ENCODE data around the gene MXD4.

MXD4 gene

DNA sequence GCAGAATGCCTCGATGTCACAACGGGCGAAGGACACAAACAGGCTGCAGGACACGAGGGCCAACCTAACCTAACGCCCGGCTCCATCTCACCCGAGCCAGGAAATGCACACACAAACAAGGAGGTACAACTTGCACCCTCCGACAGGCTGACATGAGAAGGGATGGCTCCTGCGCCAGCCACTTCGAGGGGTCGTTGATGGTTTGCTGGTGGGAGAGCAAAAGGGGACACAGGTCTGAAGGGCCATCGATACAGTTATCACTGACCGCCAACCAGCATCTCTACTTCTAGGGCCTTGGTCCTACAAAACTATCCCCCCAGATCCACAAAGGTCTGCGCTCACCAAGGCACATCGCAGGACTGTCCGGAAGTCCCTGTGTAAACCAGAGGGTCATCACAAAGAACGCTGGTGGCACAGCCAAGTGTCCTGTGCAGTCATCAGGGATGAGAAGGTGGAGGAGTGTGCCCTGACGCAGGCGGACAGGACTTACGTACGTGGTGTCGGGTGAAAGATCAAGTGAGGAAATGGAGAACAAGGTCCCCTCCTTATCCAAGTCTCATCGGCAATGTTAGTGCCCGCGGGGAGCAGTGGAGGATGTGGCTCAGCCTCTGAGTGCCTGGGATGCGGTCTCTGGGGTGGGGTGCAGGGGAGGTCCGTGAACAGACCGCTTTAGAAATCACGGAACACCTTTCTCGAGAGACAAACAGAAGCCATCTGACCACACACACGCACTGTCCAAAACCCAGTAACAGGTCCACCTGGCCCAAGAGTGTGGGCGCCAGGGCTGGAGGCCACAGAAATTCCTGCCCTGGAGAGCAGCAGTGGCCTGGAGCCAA lies 7.0 kb downstream of the MXD4 start:
- TF ChIP-seq POLR2AphosphoS5 (IDR thresholded peaks at IDR 0.05; ENCODE audit: low read depth, low read length) (no peak), TAF1 (IDR thresholded peaks at IDR 0.05; ENCODE audit: low read depth, low read length) (no peak), POU2F2 (IDR thresholded peaks at IDR 0.05; ENCODE audit: low read depth, low read length) (no peak), POLR2A (IDR thresholded peaks at IDR 0.05; ENCODE audit: low read depth, low read length) (no peak), PAX5 (IDR thresholded peaks at IDR 0.05; ENCODE audit: insufficient read depth, low read length, severe bottlenecking) (no peak), SPI1 (IDR thresholded peaks at IDR 0.05; ENCODE audit: low read depth, low read length) (no peak)
- DNase-seq (ENCODE audit: insufficient read length, low spot score), result no peak
- FAIRE-seq, result no peak

GRCh38 chr4:2253160-2254084 lies 8.5 kb downstream of the MXD4 start:
- FAIRE-seq, result no peak
- peak; percentile 14 for DNase-seq (ENCODE audit: insufficient read length, low spot score)
- TF ChIP-seq POLR2A (IDR thresholded peaks at IDR 0.05; ENCODE audit: low read depth, low read length) (no peak; the same call in 1 of the 2 replicates), POU2F2 (IDR thresholded peaks at IDR 0.05; ENCODE audit: low read depth, low read length) (no peak), TAF1 (IDR thresholded peaks at IDR 0.05; ENCODE audit: low read depth, low read length) (no peak), SPI1 (IDR thresholded peaks at IDR 0.05; ENCODE audit: low read depth, low read length) (no peak), PAX5 (IDR thresholded peaks at IDR 0.05; ENCODE audit: insufficient read depth, low read length, severe bottlenecking) (no peak), POLR2AphosphoS5 (IDR thresholded peaks at IDR 0.05; ENCODE audit: low read depth, low read length) (no peak)

DNA sequence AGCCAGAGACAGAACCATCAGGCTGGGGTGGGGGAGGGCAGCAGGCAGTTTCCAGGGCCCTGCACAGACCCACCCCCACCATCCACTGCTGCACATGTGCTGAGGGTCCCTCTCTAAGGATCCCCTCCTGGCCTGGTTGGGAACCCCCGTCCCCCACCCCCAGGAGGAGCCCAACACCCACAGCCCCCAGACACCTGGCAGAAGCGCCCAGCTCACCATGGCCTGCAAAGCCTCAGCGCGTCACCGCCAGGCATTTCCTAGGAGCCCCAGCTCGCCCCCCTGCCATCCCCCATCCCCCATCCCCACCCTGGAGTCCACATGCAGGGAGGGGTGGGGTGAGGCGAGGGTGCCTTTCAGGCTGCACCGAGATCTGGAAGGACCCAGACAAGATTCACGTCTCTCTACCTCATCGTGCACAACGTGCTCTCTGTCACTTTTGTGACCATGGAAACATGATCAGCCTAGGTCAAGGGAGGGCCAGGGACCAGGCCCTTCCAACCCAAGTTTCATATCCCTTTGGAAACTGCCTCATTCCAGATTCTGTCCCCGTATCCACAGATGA lies 9.3 kb downstream of the MXD4 start:
- no peak for FAIRE-seq

DNA sequence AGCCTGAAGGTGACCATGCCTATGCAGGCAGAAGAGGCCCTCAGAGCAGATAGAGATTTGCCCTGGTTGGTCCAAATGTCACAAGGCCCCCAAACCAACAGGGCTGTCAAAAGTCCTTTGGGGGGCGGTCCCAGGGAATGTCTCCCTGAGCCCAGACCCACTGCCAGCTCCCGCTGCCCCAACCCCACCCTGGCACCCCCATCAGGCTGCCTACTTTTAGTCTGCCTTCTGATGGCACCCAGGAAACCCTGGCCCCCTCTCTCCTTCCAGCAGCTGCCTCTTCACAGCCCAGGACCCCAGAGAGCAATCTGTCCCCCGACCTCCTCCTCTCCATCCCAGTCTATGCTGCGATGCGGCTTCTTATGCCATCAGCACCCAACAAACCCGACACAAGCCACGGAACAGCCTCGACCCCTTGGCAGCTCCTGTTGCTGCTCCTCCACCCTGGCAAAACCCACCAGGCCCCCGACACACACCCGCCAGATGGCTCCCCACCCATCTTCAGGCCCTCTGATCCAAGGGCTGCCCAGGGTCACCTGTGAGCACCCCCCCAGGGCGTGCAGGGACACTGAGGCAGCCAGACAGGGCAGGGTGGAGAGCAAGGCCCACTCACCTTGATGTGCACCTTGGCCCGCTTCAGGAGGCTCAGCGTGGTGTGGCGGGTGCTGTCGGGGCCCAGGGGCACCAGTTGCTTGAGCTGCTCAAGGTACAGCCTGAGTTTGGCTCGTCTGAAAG lies 9.9 kb downstream of the MXD4 start:
- TF ChIP-seq POLR2AphosphoS5 (IDR thresholded peaks at IDR 0.05; ENCODE audit: low read depth, low read length), result peak; percentile 2; the same call in 1 of the 2 replicates
- TF ChIP-seq PAX5 (IDR thresholded peaks at IDR 0.05; ENCODE audit: insufficient read depth, low read length, severe bottlenecking), result no peak
- FAIRE-seq (no peak), DNase-seq (ENCODE audit: insufficient read length, low spot score) (peak; percentile 13)

More for the DNA sequence above, 9.3 kb downstream of the MXD4 start:
- TF ChIP-seq SPI1 (IDR thresholded peaks at IDR 0.05; ENCODE audit: low read depth, low read length), result no peak
- no peak for TF ChIP-seq PAX5 (IDR thresholded peaks at IDR 0.05; ENCODE audit: insufficient read depth, low read length, severe bottlenecking)
- no peak for TF ChIP-seq POU2F2 (IDR thresholded peaks at IDR 0.05; ENCODE audit: low read depth, low read length)
- TF ChIP-seq TAF1 (IDR thresholded peaks at IDR 0.05; ENCODE audit: low read depth, low read length), result no peak
- TF ChIP-seq POLR2A (IDR thresholded peaks at IDR 0.05; ENCODE audit: low read depth, low read length), result no peak
- no peak for TF ChIP-seq POLR2AphosphoS5 (IDR thresholded peaks at IDR 0.05; ENCODE audit: low read depth, low read length)
- peak; percentile 11 for DNase-seq (ENCODE audit: insufficient read length, low spot score)

- no peak for FAIRE-seq
- peak; percentile 16 for DNase-seq (ENCODE audit: insufficient read length, low spot score)
- TF ChIP-seq POLR2AphosphoS5 (IDR thresholded peaks at IDR 0.05; ENCODE audit: low read depth, low read length), result no peak
- TF ChIP-seq TAF1 (IDR thresholded peaks at IDR 0.05; ENCODE audit: low read depth, low read length), result no peak
- no peak for TF ChIP-seq POLR2A (IDR thresholded peaks at IDR 0.05; ENCODE audit: low read depth, low read length)
- TF ChIP-seq SPI1 (IDR thresholded peaks at IDR 0.05; ENCODE audit: low read depth, low read length), result no peak
- TF ChIP-seq PAX5 (IDR thresholded peaks at IDR 0.05; ENCODE audit: insufficient read depth, low read length, severe bottlenecking), result no peak
- TF ChIP-seq POU2F2 (IDR thresholded peaks at IDR 0.05; ENCODE audit: low read depth, low read length), result no peak
These were observed 10.7 kb downstream of the MXD4 start for GRCh38 chr4:2251073-2251794.

- DNase-seq (ENCODE audit: insufficient read length, low spot score) (peak; percentile 9), FAIRE-seq (no peak)
- TF ChIP-seq POLR2AphosphoS5 (IDR thresholded peaks at IDR 0.05; ENCODE audit: low read depth, low read length) (no peak), POU2F2 (IDR thresholded peaks at IDR 0.05; ENCODE audit: low read depth, low read length) (no peak), SPI1 (IDR thresholded peaks at IDR 0.05; ENCODE audit: low read depth, low read length) (no peak), PAX5 (IDR thresholded peaks at IDR 0.05; ENCODE audit: insufficient read depth, low read length, severe bottlenecking) (no peak), POLR2A (IDR thresholded peaks at IDR 0.05; ENCODE audit: low read depth, low read length) (no peak), TAF1 (IDR thresholded peaks at IDR 0.05; ENCODE audit: low read depth, low read length) (no peak)
These were observed 11.4 kb downstream of the MXD4 start for GRCh38 chr4:2250357-2251072.

- FAIRE-seq (no peak), DNase-seq (ENCODE audit: insufficient read length, low spot score) (peak; percentile 20)
- no peak for TF ChIP-seq SPI1 (IDR thresholded peaks at IDR 0.05; ENCODE audit: low read depth, low read length)
- no peak for TF ChIP-seq TAF1 (IDR thresholded peaks at IDR 0.05; ENCODE audit: low read depth, low read length)
- no peak for TF ChIP-seq PAX5 (IDR thresholded peaks at IDR 0.05; ENCODE audit: insufficient read depth, low read length, severe bottlenecking)
- no peak for TF ChIP-seq POLR2AphosphoS5 (IDR thresholded peaks at IDR 0.05; ENCODE audit: low read depth, low read length)
- no peak for TF ChIP-seq POU2F2 (IDR thresholded peaks at IDR 0.05; ENCODE audit: low read depth, low read length)
- no peak for TF ChIP-seq POLR2A (IDR thresholded peaks at IDR 0.05; ENCODE audit: low read depth, low read length)
These were observed 12.2 kb downstream of the MXD4 start for GRCh38 chr4:2249526-2250356.
